HUES48 (cell line): ENCODE measurements around the gene HOXA2.

Experiments
- H3K27ac ChIP-seq: one replicate; pipeline ENCODE4 v1.7.0; 2013; ENCODE audit warnings: low read depth, low read length, inconsistent platforms
- H3K27me3 ChIP-seq: 2 replicates; pipeline ENCODE4 v1.6.1; 2013; ENCODE audit warnings: mild to moderate bottlenecking, low read length; ENCODE audit not compliant: control insufficient read depth, insufficient read depth
- H3K36me3 ChIP-seq: 2 replicates; pipeline ENCODE4 v1.6.1; 2013; ENCODE audit warnings: low read length; ENCODE audit not compliant: control insufficient read depth, insufficient read depth
- H3K4me1 ChIP-seq: 2 replicates; pipeline ENCODE4 v1.6.1; 2013; ENCODE audit warnings: mild to moderate bottlenecking, low read length; ENCODE audit not compliant: control insufficient read depth, insufficient read depth
- H3K4me3 ChIP-seq: 2 replicates; pipeline ENCODE4 v1.5.1; 2013; ENCODE audit warnings: mild to moderate bottlenecking, low read depth, low read length
- H3K9ac ChIP-seq: 2 replicates; pipeline ENCODE4 v1.6.1; 2013; ENCODE audit warnings: mild to moderate bottlenecking, low read depth, low read length, moderate library complexity
- H3K9me3 ChIP-seq: 2 replicates; pipeline ENCODE4 v1.6.1; 2013; ENCODE audit warnings: low read length; ENCODE audit not compliant: control insufficient read depth, insufficient read depth

The HOXA2 gene

DNA sequence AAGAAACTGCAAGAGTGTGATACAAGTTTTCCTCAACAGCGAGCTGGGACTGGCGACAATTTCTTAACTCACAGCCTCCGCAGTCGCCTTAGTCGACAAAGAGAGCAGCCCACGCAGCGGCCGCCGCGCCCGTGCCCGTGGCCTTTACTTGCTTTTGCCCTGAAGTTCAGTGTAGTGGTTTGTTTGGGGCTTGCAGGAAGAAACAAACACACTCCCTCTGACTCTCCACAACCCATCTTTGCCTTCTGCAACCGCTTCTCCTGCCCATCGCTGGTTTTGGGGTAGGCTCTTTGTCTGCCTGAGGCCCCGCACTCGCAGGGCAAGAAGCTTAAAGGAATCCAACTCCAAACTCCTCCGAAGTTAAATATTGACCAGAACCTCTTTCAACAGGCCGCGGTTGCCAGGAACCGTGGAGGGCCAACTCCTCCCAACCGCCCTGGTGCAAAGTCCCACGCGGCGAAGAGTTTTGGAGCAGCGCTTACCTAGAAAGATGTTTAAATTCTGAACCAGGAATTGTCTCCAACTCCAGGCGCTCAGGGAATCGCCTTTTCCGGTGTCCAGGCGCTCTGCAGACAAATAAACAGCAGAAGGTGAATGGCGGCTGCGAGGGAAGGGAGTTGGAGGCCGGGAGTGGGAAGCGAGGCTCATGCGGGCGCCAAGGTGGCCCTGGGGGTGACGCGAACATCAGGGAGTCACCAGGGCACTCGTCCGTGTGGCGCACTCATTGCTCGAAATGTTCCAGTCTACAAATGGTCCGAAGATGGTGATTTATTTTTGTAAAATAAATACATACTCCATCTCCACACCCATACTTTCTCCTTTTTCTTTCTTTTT, 19.8 kb upstream of the HOXA2 start:
- Histone ChIP-seq H3K9me3 (no peaks in the 10 kb centered on the region), H3K27ac (no peak overlapping the region), H3K36me3 (no peaks in the 10 kb centered on the region), H3K9ac (no peak overlapping the region), H3K4me3 (no peak overlapping the region), H3K27me3 (peaks cover 100% of the 10 kb centered on the region), H3K4me1 (no peaks in the 10 kb centered on the region)

DNA sequence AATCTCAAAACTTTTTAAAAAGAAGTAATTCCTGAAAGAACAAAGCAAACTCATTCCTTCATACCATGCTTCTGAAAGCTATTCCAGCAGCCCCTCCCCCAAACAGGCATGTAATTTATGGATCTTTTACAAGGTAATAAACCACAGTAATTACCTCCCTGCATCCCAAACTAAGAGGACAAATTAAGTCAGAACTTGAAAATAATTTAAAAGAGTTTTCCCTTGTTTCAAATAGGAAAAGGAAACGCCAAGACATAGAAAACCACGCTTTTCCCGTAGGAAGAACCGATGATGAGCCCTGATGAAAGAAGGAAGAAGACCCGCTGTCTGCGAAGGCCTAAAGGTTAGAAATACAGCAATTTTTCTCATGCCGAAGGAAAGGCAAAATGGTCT, 19.2 kb upstream of the HOXA2 start:
- no peaks in the 10 kb centered on the region for H3K4me1 ChIP-seq
- H3K9ac ChIP-seq: no peak overlapping the region
- no peaks in the 10 kb centered on the region for H3K9me3 ChIP-seq
- no peak overlapping the region for H3K4me3 ChIP-seq
- no peak overlapping the region for H3K27ac ChIP-seq
- H3K27me3 ChIP-seq: peaks cover 100% of the 10 kb centered on the region
- no peaks in the 10 kb centered on the region for H3K36me3 ChIP-seq

DNA sequence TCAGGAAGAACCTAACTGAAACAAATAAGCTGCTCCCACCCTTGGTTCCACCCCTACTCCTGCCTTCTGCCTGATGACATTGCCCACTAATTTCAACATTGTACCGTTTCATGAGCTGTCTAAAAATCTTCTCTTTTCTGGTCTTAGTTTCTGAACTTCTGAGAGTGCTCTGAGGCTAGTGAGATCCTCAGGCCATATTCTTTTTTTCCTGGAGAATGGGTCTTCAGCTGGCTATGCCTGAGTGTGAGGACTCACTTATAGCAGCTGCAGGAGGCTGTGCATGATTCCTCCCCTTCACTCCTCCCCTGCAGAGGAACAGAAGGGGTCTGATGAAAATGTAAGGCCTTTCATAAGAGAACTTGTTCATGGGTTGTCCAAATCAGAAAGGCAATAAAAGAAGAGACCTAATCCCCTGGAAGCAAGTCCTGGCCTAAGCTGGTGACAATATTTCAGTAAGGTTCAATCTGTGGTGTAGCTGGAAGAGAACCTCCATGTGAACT, 17.0 kb upstream of the HOXA2 start:
- Histone ChIP-seq H3K36me3 (no peaks in the 10 kb centered on the region), H3K4me1 (peaks cover 4% of the 10 kb centered on the region; the same call in 1 of the 2 replicates), H3K27ac (no peak overlapping the region), H3K4me3 (no peak overlapping the region), H3K27me3 (peaks cover 100% of the 10 kb centered on the region), H3K9ac (no peak overlapping the region), H3K9me3 (no peaks in the 10 kb centered on the region)

DNA sequence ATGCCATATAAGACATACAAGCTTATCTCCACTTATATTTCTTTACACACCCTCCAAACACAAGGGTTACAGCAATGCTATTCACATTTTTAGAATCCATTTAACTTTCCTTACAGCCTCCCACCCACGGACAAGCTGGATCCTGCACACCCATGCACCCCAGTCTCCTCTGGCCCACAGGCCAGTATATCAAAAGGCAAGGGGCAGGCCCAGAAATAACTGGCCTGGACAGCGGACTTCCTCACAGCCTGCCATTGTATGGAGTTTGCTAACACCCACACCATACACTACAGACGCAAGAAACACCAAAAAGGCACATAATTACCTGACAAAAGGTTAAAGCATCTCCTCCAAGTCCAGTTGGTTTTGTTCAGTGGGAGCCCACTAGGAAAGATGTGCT, 16.1 kb upstream of the HOXA2 start:
- H3K9me3 ChIP-seq: no peaks in the 10 kb centered on the region
- H3K27me3 ChIP-seq: peaks cover 99% of the 10 kb centered on the region
- no peak overlapping the region for H3K27ac ChIP-seq
- peaks cover 4% of the 10 kb centered on the region; the same call in 1 of the 2 replicates for H3K4me1 ChIP-seq
- no peak overlapping the region for H3K9ac ChIP-seq
- no peak overlapping the region for H3K4me3 ChIP-seq
- H3K36me3 ChIP-seq: no peaks in the 10 kb centered on the region

DNA sequence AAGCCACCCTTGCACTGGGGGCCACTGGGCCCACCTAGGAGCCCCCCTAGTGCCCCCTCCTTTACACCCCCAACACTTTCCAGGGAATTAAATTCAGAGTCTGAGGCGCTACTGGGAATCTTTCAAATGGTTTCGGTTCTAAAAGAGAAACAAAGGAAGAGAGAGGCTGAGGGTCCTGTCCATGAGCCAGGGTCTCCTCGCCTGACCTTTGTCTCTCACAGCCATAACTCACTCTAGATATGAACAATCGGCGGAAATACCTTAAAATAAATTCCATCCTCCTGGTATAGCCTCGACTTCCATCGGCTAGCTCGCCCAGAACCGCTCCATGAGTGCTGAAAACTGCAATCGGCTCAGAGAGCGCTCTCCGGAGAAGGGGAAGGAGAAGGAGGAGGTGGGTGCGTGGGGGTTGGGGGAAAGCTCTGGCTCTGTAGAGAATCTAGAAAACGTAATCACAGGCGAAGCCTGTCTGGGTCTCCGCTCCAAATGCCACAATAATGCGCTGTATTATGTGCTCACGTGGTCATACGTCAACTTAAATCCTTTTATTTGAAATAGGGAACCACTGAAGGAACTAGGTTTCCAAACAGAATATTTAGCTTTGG, 15.5 kb upstream of the HOXA2 start:
- Histone ChIP-seq H3K4me1 (peaks cover 4% of the 10 kb centered on the region; the same call in 1 of the 2 replicates), H3K9me3 (no peaks in the 10 kb centered on the region), H3K9ac (no peak overlapping the region), H3K27me3 (peaks cover 99% of the 10 kb centered on the region), H3K27ac (no peak overlapping the region), H3K36me3 (no peaks in the 10 kb centered on the region), H3K4me3 (no peak overlapping the region)

DNA sequence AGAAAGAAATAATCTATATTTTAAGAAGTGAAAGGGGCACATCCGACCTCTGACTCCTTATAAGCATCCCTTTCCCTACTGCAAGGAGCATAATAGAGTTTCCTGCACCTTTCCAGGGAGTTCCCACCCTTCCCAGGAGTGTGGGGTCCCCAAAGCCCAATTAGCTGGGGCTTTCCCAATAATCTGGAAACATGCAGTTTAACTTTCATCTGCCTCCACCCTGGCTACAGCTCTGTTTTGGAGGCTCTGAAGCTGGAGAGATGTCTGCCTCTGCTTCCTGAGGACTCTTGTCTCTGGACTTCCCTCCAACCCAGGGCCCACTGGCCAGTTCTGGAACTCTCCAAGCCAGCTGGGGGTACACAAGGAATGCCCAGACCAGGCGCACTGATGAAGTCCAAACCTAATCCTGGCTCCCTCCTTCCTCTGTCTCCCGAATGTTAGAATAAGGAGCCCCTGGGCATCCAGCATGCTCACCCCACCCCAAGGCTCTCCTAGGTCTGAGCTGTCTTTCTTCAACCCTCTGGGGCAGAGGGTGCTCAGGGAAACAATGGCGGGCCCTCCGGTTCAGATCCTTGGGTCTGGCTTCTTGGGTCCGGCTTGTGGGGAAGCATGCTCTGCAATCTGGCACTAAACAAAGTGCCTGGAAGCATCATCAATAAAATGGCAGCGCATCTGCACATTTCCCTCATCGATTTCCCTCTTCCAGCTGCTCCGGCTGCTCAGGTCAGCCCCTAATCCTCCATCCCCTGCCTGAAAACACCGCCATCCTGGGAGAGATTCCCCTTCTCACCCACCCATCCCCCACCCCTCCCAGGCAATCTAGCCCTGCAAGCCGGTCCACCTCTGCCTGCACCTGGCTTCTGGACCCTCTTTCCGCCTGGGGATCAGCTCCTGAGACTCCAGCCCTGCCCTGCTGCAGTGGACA, 14.7 kb upstream of the HOXA2 start:
- Histone ChIP-seq H3K4me1 (peaks cover 4% of the 10 kb centered on the region; the same call in 1 of the 2 replicates), H3K9ac (no peak overlapping the region), H3K36me3 (no peaks in the 10 kb centered on the region), H3K9me3 (no peaks in the 10 kb centered on the region), H3K27me3 (peaks cover 99% of the 10 kb centered on the region), H3K4me3 (no peak overlapping the region), H3K27ac (no peak overlapping the region)

DNA sequence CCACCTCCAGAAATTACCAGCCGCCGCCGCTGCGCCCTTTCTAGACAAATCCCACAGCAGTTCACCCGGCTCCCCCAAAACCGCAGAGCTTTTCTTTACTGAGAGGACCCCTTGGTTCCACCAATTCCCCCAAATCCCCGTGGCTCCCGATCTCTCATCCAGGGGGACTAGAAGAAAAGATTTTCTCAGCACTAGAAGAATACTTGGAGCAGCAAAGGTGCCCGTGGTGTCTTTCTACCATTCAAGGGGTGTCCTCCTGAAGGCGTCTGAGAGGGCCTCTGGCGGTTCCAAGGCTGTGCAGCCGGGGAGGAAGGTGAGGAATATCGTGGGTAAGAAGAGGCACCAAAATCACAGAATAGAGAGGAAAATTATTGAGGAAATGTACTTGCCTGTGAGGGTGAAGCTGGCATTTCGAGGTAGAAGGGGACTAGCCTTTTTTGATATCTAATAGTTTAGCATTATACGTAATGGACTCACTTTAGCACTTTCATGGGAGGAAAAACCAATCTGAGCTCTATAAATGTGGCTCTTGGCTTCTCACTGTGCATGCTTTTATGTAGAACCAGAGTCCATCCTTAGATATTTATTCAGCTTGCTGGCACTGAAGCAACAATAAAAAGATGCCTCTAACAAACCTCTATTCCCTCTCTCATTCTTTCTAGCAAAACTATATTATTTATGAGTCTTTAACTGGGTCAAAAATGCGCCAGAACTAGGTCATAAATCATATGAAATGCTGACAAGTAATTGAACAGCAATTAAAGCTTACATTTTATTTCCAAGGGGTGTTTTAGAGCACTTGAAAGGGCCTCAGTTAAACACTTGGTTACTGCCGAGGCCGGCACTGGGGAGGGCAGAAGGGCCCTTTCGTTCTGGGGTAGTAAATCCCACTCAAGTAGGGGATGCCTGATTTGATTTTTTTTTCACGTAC, 13.8 kb upstream of the HOXA2 start:
- H3K4me3 ChIP-seq: no peak overlapping the region

DNA sequence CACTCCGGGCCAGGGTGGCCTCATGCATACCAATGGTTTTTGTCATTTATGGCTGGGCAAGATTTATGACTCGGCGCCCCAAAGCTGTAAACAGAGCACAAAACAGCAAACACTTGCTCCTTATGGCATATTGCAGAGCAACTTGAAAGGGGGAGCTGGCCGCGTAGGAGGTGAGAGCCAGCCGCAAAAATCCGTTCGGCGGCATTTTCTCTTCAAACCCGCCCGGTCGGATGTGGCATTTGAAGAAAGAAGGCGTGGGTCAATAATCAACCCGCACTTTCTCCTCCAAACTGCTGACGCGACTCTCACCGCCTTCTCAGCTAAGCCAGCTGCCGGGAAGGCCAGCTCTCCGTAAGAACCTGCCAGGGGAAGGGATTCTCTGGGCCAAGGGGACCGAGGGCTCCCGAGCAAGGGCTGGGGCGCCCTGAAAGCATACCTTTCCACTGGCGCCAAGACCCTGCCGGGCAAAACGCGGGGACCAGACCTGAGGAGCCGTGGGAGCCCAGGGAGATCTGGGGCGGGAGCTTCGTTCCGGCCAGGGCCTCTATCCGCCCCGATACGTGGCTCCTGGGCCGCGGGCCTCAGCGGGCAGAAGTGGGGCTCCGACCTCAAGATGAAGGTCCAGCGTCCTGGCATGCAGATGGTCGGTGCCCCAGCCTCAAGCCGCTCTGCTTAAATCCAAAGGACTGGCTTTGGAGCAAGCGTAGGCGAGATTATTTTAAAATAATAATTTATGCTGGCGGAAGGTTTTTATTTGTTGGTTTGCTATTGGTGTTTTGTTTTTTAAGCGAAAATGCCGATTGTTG, 12.9 kb upstream of the HOXA2 start:
- H3K9ac ChIP-seq: no peak overlapping the region
- no peaks in the 10 kb centered on the region for H3K9me3 ChIP-seq
- H3K4me1 ChIP-seq: peaks cover 4% of the 10 kb centered on the region; the same call in 1 of the 2 replicates
- peaks cover 99% of the 10 kb centered on the region for H3K27me3 ChIP-seq
- no peak overlapping the region for H3K4me3 ChIP-seq
- no peak overlapping the region for H3K27ac ChIP-seq
- H3K36me3 ChIP-seq: no peaks in the 10 kb centered on the region

More for the DNA sequence above, 13.8 kb upstream of the HOXA2 start:
- Histone ChIP-seq H3K9me3 (no peaks in the 10 kb centered on the region), H3K4me1 (peaks cover 4% of the 10 kb centered on the region; the same call in 1 of the 2 replicates), H3K27me3 (peaks cover 99% of the 10 kb centered on the region), H3K9ac (no peak overlapping the region), H3K27ac (no peak overlapping the region), H3K36me3 (no peaks in the 10 kb centered on the region)

DNA sequence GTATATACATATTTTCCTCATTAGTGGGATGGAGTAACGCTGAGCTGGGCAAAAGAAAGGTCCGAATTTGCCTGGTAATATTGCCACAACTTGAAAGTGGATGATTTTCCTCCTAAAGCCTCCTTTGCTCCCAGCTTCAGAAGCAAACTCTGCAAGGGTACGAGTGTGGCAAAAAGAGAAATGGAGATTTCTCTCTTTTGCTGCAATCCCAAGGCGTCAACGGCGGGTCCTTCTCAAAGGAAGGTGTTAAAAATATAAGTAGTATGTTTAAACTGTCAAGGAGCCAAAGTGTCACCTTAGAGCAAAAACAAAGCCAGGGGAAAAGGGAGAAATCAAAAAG, 12.4 kb upstream of the HOXA2 start:
- Histone ChIP-seq H3K9me3 (no peaks in the 10 kb centered on the region), H3K27me3 (peaks cover 99% of the 10 kb centered on the region), H3K36me3 (no peaks in the 10 kb centered on the region), H3K9ac (no peak overlapping the region), H3K4me1 (peaks cover 4% of the 10 kb centered on the region; the same call in 1 of the 2 replicates), H3K27ac (no peak overlapping the region), H3K4me3 (no peak overlapping the region)
